H7 (cell line): ENCODE results near the gene AMPH. TPM values are rescaled to one million over a fixed set of nuclear protein-coding genes. Genes with fewer than 3 reads are reported as not detected.
"Not testable (repeated sequence)": the region's sequence is repeated elsewhere in the genome, so short reads cannot be mapped to it uniquely, and the experiment has no call there.

Source experiments
- DNase-seq: peaks from one replicate; pipeline ENCODE4 v3.0.0; 2012
- H3K27me3 ChIP-seq: 2 replicates; pipeline ENCODE4 v1.6.0; 2011; ENCODE audit warnings: mild to moderate bottlenecking, low read length; ENCODE audit not compliant: control insufficient read depth, insufficient read depth
- H3K36me3 ChIP-seq: replicated peaks from 2 replicates; pipeline ENCODE4 v1.5.1; 2011; ENCODE audit warnings: low read length; ENCODE audit not compliant: control insufficient read depth, insufficient read depth
- H3K4me3 ChIP-seq: 2 replicates; pipeline ENCODE4 v1.5.1; 2011; ENCODE audit warnings: low read depth, mild to moderate bottlenecking, control low read depth, low read length, moderate library complexity; ENCODE audit not compliant: insufficient read depth
- total RNA-seq: library from RNA; depleted of rRNA; stranded (reverse); fragments of >200 nt; shearing (Covaris generic); gene quantifications from 2 replicates; pipeline ENCODE4 v1.2.3, GENCODE V29; 2014

Gene AMPH
- total RNA-seq, 1 experiment from 2014 or later, result 2.8 TPM

GRCh38 chr7:38339953-38340819 lies 291.0 kb downstream of the AMPH start:
- Histone ChIP-seq H3K36me3 (no peaks in the 10 kb centered on the region), H3K27me3 (no peaks in the 10 kb centered on the region), H3K4me3 (no peak overlapping the region)
- no peak for DNase-seq

GRCh38 chr7:38336148-38336515 lies 295.0 kb downstream of the AMPH start:
- H3K36me3 ChIP-seq, H3K27me3 ChIP-seq: not testable (repeated sequence)

GRCh38 chr7:38335492-38336147 lies 295.6 kb downstream of the AMPH start:
- Histone ChIP-seq H3K36me3 (no peaks in the 10 kb centered on the region), H3K27me3 (no peaks in the 10 kb centered on the region), H3K4me3 (no peak overlapping the region)
- peak; percentile 73 for DNase-seq

More at GRCh38 chr7:38336148-38336515, 295.0 kb downstream of the AMPH start:
- DNase-seq, H3K4me3 ChIP-seq: not testable (repeated sequence)

- H3K27me3 ChIP-seq, result no peaks in the 10 kb centered on the region
- DNase-seq, result no peak
- no peak overlapping the region for H3K4me3 ChIP-seq
- no peaks in the 10 kb centered on the region for H3K36me3 ChIP-seq
Measured at GRCh38 chr7:38335128-38335491, 296.1 kb downstream of the AMPH start.

GRCh38 chr7:38334163-38334562 lies 297.0 kb downstream of the AMPH start:
- no peaks in the 10 kb centered on the region for H3K27me3 ChIP-seq
- no peak overlapping the region for H3K4me3 ChIP-seq
- H3K36me3 ChIP-seq, result no peaks in the 10 kb centered on the region
- DNase-seq, result no peak
